IPS DF 6.9 (cell line): ENCODE measurements around the gene CEP131.

Source experiments
- DNase-seq: peaks from one replicate; pipeline ENCODE4 v3.0.0-alpha.2; 2013; ENCODE audit warnings: low read depth, low spot score
- H3K27ac ChIP-seq: one replicate; pipeline ENCODE4 v1.5.1; 2013; ENCODE audit warnings: low read length, control low read depth
- H3K27me3 ChIP-seq: 2 replicates; pipeline ENCODE4 v1.6.1; 2013; ENCODE audit warnings: mild to moderate bottlenecking, low read length; ENCODE audit not compliant: control insufficient read depth, insufficient read depth
- H3K36me3 ChIP-seq: 2 replicates; pipeline ENCODE4 v1.6.1; 2013; ENCODE audit warnings: low read length; ENCODE audit not compliant: control insufficient read depth, insufficient read depth
- H3K4me1 ChIP-seq: 2 replicates; pipeline ENCODE4 v1.6.1; 2013; ENCODE audit warnings: low read length; ENCODE audit not compliant: control insufficient read depth, insufficient read depth
- H3K4me3 ChIP-seq: 2 replicates; pipeline ENCODE4 v1.5.1; 2013; ENCODE audit warnings: mild to moderate bottlenecking, low read length
- H3K9me3 ChIP-seq: 2 replicates; pipeline ENCODE4 v1.6.1; 2013; ENCODE audit warnings: low read length, inconsistent platforms; ENCODE audit not compliant: control insufficient read depth, insufficient read depth
- WGBS: extraction: QIAGEN DNeasy Blood & Tissue Kit; methylation state at CpG from one replicate; pipeline ENCODE4 v1.1.7; 2013; ENCODE audit warnings: mixed read lengths, missing lambda C conversion rate; ENCODE audit not compliant: insufficient read length, insufficient coverage; 5-methylcytosine and 5-hydroxymethylcytosine counted together

Gene CEP131

DNA sequence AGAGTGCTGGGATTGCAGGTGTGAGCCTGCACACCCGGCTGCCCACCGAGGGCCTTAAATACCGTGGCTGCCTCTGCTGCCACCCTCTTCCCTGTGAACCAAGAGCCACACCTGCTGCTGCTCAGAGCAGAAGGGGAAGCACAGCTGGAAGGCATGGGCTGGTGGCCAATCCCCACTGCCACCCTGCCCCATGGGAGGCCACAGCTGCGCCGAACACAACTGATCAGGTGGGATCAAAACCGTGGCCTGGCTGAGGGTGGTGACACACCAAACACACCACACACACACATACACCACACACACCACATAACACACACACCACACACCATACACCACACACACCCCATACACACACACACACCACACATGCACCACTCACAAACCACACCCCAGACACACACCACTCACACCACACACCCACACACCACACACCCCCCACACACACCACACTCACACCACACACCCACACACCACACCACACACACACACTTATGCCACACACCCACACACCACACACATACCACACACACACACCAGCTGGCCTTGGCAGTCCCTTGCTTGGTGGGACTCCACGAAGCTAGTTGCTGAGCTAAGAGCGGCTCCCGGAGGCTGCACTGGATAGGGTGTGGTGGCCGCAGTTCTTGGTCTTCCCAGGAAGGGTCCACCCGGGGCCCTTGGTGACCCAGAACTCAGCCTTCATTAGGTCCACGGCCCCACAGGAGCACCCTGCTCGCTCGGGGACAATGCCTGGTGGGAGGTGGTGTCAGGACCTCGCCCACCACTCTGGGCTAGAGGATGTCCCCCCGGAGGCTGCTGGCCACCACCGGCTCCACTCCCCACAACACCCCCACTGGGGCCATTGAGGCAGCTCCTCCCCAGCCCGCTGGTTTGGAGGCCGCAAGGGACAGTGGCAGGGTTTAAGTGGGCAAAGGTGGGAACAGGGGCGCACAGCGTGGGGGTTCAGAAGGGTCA lies 14.9 kb downstream of the CEP131 start:
- WGBS: no CpG with 5 or more reads among the region's 21 CpGs
- H3K4me3 ChIP-seq: no peak overlapping the region
- H3K4me1 ChIP-seq: 0 out of 2 replicates have a peak, but pooled peaks cover 1% of the 10 kb centered on the region
- H3K9me3 ChIP-seq: no peaks in the 10 kb centered on the region
- DNase-seq: no peak
- H3K27me3 ChIP-seq: no peaks in the 10 kb centered on the region
- no peak overlapping the region for H3K27ac ChIP-seq
- peaks cover 7% of the 10 kb centered on the region for H3K36me3 ChIP-seq

GRCh38 chr17:81206657-81207056 lies 16.1 kb downstream of the CEP131 start:
- no peaks in the 10 kb centered on the region for H3K9me3 ChIP-seq
- no peak for DNase-seq
- 0 out of 2 replicates have a peak, but pooled peaks cover 1% of the 10 kb centered on the region for H3K4me1 ChIP-seq
- H3K27ac ChIP-seq: no peak overlapping the region
- WGBS: no CpG with 5 or more reads among the region's 12 CpGs
- H3K4me3 ChIP-seq: no peak overlapping the region
- peaks cover 7% of the 10 kb centered on the region for H3K36me3 ChIP-seq
- no peaks in the 10 kb centered on the region for H3K27me3 ChIP-seq

DNA sequence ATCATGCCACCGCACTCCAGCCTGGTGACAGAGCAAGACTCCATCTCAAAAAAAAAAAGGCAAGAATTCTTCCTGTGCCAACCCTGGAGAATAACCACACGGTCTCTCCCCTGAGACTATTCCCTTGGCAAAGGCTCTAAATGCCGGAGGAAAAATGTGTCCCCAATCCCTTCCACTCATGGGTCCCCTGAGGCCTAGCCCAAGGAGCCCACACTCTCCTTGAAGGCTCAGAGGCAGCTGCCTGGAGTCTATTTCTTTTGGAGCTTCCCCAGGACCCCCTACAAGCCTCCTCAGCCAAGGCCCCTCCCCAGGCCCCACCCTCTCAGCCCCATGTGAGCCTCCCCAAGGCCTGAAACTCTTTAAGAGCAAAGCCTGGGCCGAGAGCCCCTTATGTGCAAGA lies 16.6 kb downstream of the CEP131 start:
- no peak overlapping the region for H3K27ac ChIP-seq
- DNase-seq: no peak
- no CpG with 5 or more reads among the region's 4 CpGs for WGBS
- peaks cover 7% of the 10 kb centered on the region for H3K36me3 ChIP-seq
- H3K4me1 ChIP-seq: 0 out of 2 replicates have a peak, but pooled peaks cover 1% of the 10 kb centered on the region
- no peaks in the 10 kb centered on the region for H3K9me3 ChIP-seq
- H3K27me3 ChIP-seq: no peaks in the 10 kb centered on the region
- no peak overlapping the region for H3K4me3 ChIP-seq

DNA sequence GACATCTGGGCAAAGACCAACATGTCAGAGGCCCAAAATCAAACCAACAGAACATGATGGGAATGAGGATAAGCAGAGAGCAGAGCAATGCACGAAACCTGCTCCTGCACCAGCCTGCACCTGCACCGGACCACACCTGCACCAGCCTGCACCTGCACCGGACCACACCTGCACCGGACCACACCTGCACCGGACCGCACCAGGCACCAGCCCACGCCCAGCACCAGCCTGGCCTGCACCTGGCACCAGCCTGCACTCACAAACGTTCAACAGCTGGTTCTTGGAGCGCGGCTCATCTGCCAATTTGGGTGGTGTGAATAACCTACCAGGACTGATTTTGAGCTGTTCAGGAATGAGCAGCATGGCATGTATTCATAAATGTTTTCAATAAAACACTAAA lies 18.2 kb downstream of the CEP131 start:
- H3K4me1 ChIP-seq: 0 out of 2 replicates have a peak, but pooled peaks cover 1% of the 10 kb centered on the region

GRCh38 chr17:81203136-81203535 lies 19.6 kb downstream of the CEP131 start:
- peaks cover 22% of the 10 kb centered on the region for H3K36me3 ChIP-seq
- DNase-seq: no peak
- 0 out of 2 replicates have a peak, but pooled peaks cover 1% of the 10 kb centered on the region for H3K4me1 ChIP-seq
- WGBS: no CpG with 5 or more reads among the region's 20 CpGs
- H3K9me3 ChIP-seq: no peaks in the 10 kb centered on the region
- no peak overlapping the region for H3K27ac ChIP-seq
- no peaks in the 10 kb centered on the region for H3K27me3 ChIP-seq
- no peak overlapping the region for H3K4me3 ChIP-seq

More for the DNA sequence above, 18.2 kb downstream of the CEP131 start:
- no peaks in the 10 kb centered on the region for H3K9me3 ChIP-seq
- H3K27ac ChIP-seq: no peak overlapping the region
- WGBS: no CpG with 5 or more reads among the region's 10 CpGs
- no peaks in the 10 kb centered on the region for H3K27me3 ChIP-seq
- peaks cover 16% of the 10 kb centered on the region for H3K36me3 ChIP-seq
- H3K4me3 ChIP-seq: no peak overlapping the region
- DNase-seq: no peak

DNA sequence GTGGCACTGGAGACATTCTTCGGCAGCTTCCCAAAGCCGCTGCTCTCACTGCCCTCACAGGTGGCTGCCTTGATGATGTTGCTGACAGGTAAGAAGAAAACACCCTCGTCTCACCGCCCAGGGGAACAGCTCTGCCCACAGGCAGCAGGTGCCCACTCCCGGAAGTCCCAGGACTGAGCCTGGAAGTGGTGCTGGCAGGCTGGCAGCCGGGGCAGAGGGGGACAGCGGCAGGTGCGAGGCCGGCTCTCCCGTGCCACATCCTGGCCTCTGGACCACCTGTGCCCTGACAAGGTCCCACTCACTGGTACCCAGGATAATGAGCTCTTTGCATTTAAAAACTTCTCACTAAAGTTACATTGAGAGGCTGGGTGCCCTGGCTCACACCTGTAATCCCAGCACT lies 20.4 kb downstream of the CEP131 start:
- WGBS: no CpG with 5 or more reads among the region's 10 CpGs
- Histone ChIP-seq H3K36me3 (peaks cover 21% of the 10 kb centered on the region), H3K27ac (no peak overlapping the region), H3K4me1 (no peaks in the 10 kb centered on the region), H3K27me3 (no peaks in the 10 kb centered on the region), H3K9me3 (no peaks in the 10 kb centered on the region), H3K4me3 (no peak overlapping the region)
- no peak for DNase-seq

GRCh38 chr17:81200695-81201580 lies 21.8 kb downstream of the CEP131 start:
- no peak for DNase-seq
- Histone ChIP-seq H3K27ac (no peak overlapping the region), H3K4me1 (no peaks in the 10 kb centered on the region), H3K27me3 (no peaks in the 10 kb centered on the region), H3K4me3 (no peak overlapping the region), H3K36me3 (peaks cover 21% of the 10 kb centered on the region), H3K9me3 (no peaks in the 10 kb centered on the region)
- WGBS: no CpG with 5 or more reads among the region's 27 CpGs

DNA sequence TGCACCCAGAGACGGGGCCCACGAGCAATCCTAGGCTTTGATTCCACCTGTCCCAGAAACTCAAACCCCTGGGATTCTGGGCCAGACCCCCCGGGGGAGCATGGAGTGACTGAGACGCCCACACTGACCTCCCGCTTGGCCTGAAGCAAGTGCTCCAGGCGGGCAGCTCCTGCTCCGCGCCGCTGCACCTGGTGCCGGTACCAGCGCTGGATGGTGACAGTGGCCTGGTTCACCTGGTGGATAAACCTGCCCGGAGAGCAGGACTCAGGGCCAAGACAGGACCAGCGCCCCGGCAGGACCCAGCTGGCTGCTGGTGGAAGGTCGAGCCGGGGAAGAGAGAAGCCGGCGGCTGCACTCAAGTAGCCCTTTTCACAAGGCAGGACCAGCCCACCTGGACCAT lies 22.6 kb downstream of the CEP131 start:
- Histone ChIP-seq H3K27ac (no peak overlapping the region), H3K4me3 (no peak overlapping the region), H3K36me3 (peaks cover 24% of the 10 kb centered on the region), H3K9me3 (no peaks in the 10 kb centered on the region), H3K4me1 (no peaks in the 10 kb centered on the region), H3K27me3 (no peaks in the 10 kb centered on the region)
- no peak for DNase-seq
- WGBS: no CpG with 5 or more reads among the region's 18 CpGs

- no peaks in the 10 kb centered on the region for H3K4me1 ChIP-seq
- WGBS: no CpG with 5 or more reads among the region's 18 CpGs
- H3K27me3 ChIP-seq: no peaks in the 10 kb centered on the region
- peaks cover 24% of the 10 kb centered on the region for H3K36me3 ChIP-seq
- H3K27ac ChIP-seq: no peak overlapping the region
- no peak overlapping the region for H3K4me3 ChIP-seq
- no peak for DNase-seq
- H3K9me3 ChIP-seq: no peaks in the 10 kb centered on the region
These were observed 23.3 kb downstream of the CEP131 start for GRCh38 chr17:81199482-81199830.

GRCh38 chr17:81198826-81199481 lies 23.8 kb downstream of the CEP131 start:
- Histone ChIP-seq H3K9me3 (no peaks in the 10 kb centered on the region), H3K27ac (no peak overlapping the region), H3K4me1 (no peaks in the 10 kb centered on the region), H3K4me3 (no peak overlapping the region), H3K36me3 (peaks cover 24% of the 10 kb centered on the region), H3K27me3 (no peaks in the 10 kb centered on the region)
- no peak for DNase-seq
- no CpG with 5 or more reads among the region's 22 CpGs for WGBS
